WTC11 (cell line): ENCODE data around the gene LPAR4.

Experiments used
- ATF3 ChIP-seq: sonication (generic); formaldehyde crosslinking; conservative IDR thresholded peaks from 2 replicates; pipeline ENCODE4 v1.8.1; 2022; ENCODE audit warnings: mild to moderate bottlenecking, missing genetic modification reagents
- ATF6 ChIP-seq: sonication (generic); formaldehyde crosslinking; IDR thresholded peaks from 2 replicates; pipeline ENCODE4 v1.8.1; 2023; ENCODE audit warnings: mild to moderate bottlenecking, missing genetic modification reagents
- SP1 ChIP-seq: sonication (generic); formaldehyde crosslinking; conservative IDR thresholded peaks from 2 replicates; pipeline ENCODE4 v1.8.1; 2022; ENCODE audit warnings: missing genetic modification reagents
- TF ChIP-seq, protein P1 (sequence below): fragments of 200-600 bp; IDR thresholded peaks from 2 replicates; pipeline ENCODE4 v1.8.0; 2022; ENCODE audit warnings: antibody characterized with exemption

- no peak for TF ChIP-seq SP1 (CRISPR knock-in tag)
- TF ChIP-seq, protein P1, sequence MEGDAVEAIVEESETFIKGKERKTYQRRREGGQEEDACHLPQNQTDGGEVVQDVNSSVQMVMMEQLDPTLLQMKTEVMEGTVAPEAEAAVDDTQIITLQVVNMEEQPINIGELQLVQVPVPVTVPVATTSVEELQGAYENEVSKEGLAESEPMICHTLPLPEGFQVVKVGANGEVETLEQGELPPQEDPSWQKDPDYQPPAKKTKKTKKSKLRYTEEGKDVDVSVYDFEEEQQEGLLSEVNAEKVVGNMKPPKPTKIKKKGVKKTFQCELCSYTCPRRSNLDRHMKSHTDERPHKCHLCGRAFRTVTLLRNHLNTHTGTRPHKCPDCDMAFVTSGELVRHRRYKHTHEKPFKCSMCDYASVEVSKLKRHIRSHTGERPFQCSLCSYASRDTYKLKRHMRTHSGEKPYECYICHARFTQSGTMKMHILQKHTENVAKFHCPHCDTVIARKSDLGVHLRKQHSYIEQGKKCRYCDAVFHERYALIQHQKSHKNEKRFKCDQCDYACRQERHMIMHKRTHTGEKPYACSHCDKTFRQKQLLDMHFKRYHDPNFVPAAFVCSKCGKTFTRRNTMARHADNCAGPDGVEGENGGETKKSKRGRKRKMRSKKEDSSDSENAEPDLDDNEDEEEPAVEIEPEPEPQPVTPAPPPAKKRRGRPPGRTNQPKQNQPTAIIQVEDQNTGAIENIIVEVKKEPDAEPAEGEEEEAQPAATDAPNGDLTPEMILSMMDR = no peak
- TF ChIP-seq ATF6 = no peak
- TF ChIP-seq ATF3 (CRISPR knock-in tag) = no peak
Measured at GRCh38 chrX:78712336-78712735, 35.2 kb upstream of the LPAR4 start.
